ENCODE results near the gene UCHL3. TPM values are rescaled to one million over a fixed set of nuclear protein-coding genes. Genes with fewer than 3 reads are reported as not detected.

Gene UCHL3
- total and polyA plus RNA-seq, 9 of the 15 experiments (the other 6 are each of a cell fraction or from before 2014, with no cell fraction given): 42.2 to 112 (median 85.4) TPM

DNA sequence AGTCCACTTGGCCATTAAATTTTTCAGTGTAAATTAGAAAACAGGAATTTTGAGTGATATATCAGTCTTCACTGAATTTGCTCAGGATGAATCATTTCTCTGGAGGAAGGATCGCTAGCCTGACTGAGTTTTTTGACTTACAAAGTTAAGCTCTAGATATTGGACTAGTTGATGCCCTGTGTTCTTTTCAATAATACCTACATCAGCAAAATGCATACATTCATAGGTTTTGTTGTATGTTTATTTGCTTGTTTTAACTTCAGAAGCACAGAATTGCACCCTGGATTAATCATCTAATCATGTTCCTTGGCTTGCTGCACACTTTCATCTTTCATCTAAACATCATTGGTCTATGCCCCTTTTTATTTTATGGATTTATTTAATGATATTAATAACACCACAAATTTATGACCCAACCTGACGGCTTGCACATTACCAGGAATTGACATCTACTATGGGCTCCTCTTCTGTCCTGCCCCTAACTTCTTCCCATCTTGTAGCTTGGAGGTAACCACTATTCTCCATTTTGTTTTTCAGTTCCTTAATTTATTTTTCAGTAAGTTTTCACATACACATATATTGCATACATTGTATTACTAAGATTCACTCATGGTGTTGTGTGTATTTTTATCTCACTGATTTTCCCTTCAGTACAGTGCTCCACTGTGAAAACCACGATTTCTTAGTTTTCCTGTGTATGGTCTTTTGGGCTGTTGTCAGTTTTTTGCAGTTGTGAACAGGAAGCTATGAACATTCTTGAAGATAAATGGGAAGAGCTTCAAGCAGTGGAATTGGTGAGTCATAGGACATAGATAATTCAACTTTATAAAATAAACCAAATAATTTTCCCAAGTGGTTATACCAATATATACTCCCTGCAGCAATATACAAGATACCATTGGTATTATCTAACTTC is 35.3 kb upstream of the UCHL3 start:
- ATAC-seq: no peak
- 26% methylated on average over 3 of the region's 3 CpGs for WGBS (ENCODE audit: insufficient coverage, low coverage, missing lambda C conversion rate)

More for the DNA sequence above, 35.3 kb upstream of the UCHL3 start:
- Histone ChIP-seq H4K20me1 (replicated peaks; ENCODE audit: control insufficient read depth, insufficient read depth, low read length) (no peaks in the 10 kb centered on the region), H3K27ac (ENCODE audit: extremely low read depth, low read depth, low read length) (no peak overlapping the region), H2AFZ (ENCODE audit: low read depth, low read length) (no peak overlapping the region), H3K9me1 (ENCODE audit: control insufficient read depth, insufficient read depth, low read length) (no peaks in the 10 kb centered on the region), H3K9ac (ENCODE audit: insufficient read depth in 1 of 2, low read depth in 2 of 2, low read length in 2 of 2) (no peak overlapping the region), H3K4me2 (ENCODE audit: insufficient read depth, low read length) (no peak overlapping the region), H3K79me2 (ENCODE audit: control insufficient read depth, insufficient read depth, low read length) (no peaks in the 10 kb centered on the region), H3K27me3 (ENCODE audit: control insufficient read depth in 2 of 2, insufficient read depth in 2 of 2, low read length in 2 of 2) (no peaks in the 10 kb centered on the region), H3K4me1 (replicated peaks in 1 of 2; ENCODE audit: control insufficient read depth in 2 of 2, insufficient read depth in 2 of 2, low read length in 2 of 2) (no peaks in the 10 kb centered on the region), H3K9me3 (replicated peaks; ENCODE audit: control insufficient read depth, insufficient read depth, low read depth, low read length) (no peaks in the 10 kb centered on the region), H3K4me3 (no peak overlapping the region), H3K36me3 (ENCODE audit: control insufficient read depth, insufficient read depth, low read length) (no peaks in the 10 kb centered on the region)
- CTCF ChIA-PET (ENCODE audit: low intra/inter-chr PET ratio): no interaction called here
- intact Hi-C loops (cut with micrococcal nuclease): no loop called here
- BruUV-seq (replicated peaks): no TSS peak
- in situ Hi-C loops (cut with MboI): no loop called here
- FAIRE-seq (no peak), DNase-seq (ENCODE audit: extremely low read depth in 1 of 4, low spot score in 3 of 4) (no peak)
- POLR2A ChIA-PET: interaction anchor here (0.6 kb wide), 1 partner anchor 1481 kb away, joined by 5 read pairs; no protein-coding TSS in a partner anchor
- TF ChIP-seq L3MBTL2 (IDR thresholded peaks at IDR 0.05) (no peak), ZNF354B (CRISPR knock-in tag; IDR thresholded peaks at IDR 0.05) (no peak), SRF (CRISPR knock-in tag; IDR thresholded peaks at IDR 0.05) (no peak), JUND (IDR thresholded peaks at IDR 0.05; ENCODE audit: borderline replicate concordance, low read depth, low read length) (no peak), JUND (tag; IDR thresholded peaks at IDR 0.05; ENCODE audit: borderline replicate concordance, low read depth, low read length) (0 out of 3 replicates have a peak, but pooled peaks have one; percentile 50), JUN (IDR thresholded peaks at IDR 0.05; ENCODE audit: borderline replicate concordance, low read depth, low read length) (no peak), JUN (CRISPR knock-in tag; IDR thresholded peaks at IDR 0.05; ENCODE audit: borderline replicate concordance) (no peak), RHOXF2B (CRISPR knock-in tag; conservative IDR thresholded peaks at IDR 0.05) (no peak), MAFF (IDR thresholded peaks at IDR 0.05; ENCODE audit: low read length) (peak; percentile 16; the same call in 1 of the 2 replicates), MAFK (IDR thresholded peaks at IDR 0.05; ENCODE audit: low read length) (peak; percentile 17; the same call in 1 of the 2 replicates), NCOA6 (IDR thresholded peaks at IDR 0.05) (no peak), NR4A1 (CRISPR knock-in tag; IDR thresholded peaks at IDR 0.05) (no peak), NR4A1 (tag; IDR thresholded peaks at IDR 0.05) (no peak), FOXM1 (IDR thresholded peaks at IDR 0.05; ENCODE audit: low read depth) (no peak), FOXM1 (CRISPR knock-in tag; IDR thresholded peaks at IDR 0.05; ENCODE audit: low read depth) (no peak), ZNF316 (IDR thresholded peaks at IDR 0.05) (peak; percentile 46; the same call in 1 of the 2 replicates), FOSL1 (tag; conservative IDR thresholded peaks at IDR 0.05) (peak; percentile 33), C11orf30 (IDR thresholded peaks at IDR 0.05; ENCODE audit: low read depth) (peak; percentile 24; the same call in 1 of the 2 replicates), NBN (IDR thresholded peaks at IDR 0.05; ENCODE audit: low read depth) (no peak), MCM7 (IDR thresholded peaks at IDR 0.05) (no peak), ZNF785 (CRISPR knock-in tag; IDR thresholded peaks at IDR 0.05) (no peak), CBFA2T2 (conservative IDR thresholded peaks at IDR 0.05) (no peak), ZNF57 (CRISPR knock-in tag; IDR thresholded peaks at IDR 0.05) (no peak)
- TF ChIP-seq, protein P1, sequence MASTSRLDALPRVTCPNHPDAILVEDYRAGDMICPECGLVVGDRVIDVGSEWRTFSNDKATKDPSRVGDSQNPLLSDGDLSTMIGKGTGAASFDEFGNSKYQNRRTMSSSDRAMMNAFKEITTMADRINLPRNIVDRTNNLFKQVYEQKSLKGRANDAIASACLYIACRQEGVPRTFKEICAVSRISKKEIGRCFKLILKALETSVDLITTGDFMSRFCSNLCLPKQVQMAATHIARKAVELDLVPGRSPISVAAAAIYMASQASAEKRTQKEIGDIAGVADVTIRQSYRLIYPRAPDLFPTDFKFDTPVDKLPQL (IDR thresholded peaks at IDR 0.05; ENCODE audit: extremely low read depth, insufficient read length): no peak
- TF ChIP-seq, protein P2, sequence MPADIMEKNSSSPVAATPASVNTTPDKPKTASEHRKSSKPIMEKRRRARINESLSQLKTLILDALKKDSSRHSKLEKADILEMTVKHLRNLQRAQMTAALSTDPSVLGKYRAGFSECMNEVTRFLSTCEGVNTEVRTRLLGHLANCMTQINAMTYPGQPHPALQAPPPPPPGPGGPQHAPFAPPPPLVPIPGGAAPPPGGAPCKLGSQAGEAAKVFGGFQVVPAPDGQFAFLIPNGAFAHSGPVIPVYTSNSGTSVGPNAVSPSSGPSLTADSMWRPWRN (IDR thresholded peaks at IDR 0.05; ENCODE audit: low read depth): no peak

All from K562 (cell line).